GM18951 (cell line): ENCODE results near the gene SUGP2.

ENCODE experiments used
- POLR2A ChIP-seq: IDR thresholded peaks from 4 replicates; pipeline ENCODE4 v1.6.1; 2011; ENCODE audit warnings: mild to moderate bottlenecking; ENCODE audit not compliant: insufficient read length, insufficient read depth; ENCODE audit errors: extremely low read depth
- in situ Hi-C: fragments of 300-500 bp; cut with MboI; formaldehyde crosslinking; loops from one replicate; pipeline ENCODE4 v1.12.0; 2022; ENCODE audit warnings: low sequenced_read_pairs, mixed read lengths, inconsistent platforms; ENCODE audit not compliant: unreplicated experiment

Gene SUGP2

GRCh38 chr19:18999896-19000620 is 33.3 kb downstream of the SUGP2 start:
- no peak for TF ChIP-seq POLR2A
- in situ Hi-C loops = no loop called here

DNA sequence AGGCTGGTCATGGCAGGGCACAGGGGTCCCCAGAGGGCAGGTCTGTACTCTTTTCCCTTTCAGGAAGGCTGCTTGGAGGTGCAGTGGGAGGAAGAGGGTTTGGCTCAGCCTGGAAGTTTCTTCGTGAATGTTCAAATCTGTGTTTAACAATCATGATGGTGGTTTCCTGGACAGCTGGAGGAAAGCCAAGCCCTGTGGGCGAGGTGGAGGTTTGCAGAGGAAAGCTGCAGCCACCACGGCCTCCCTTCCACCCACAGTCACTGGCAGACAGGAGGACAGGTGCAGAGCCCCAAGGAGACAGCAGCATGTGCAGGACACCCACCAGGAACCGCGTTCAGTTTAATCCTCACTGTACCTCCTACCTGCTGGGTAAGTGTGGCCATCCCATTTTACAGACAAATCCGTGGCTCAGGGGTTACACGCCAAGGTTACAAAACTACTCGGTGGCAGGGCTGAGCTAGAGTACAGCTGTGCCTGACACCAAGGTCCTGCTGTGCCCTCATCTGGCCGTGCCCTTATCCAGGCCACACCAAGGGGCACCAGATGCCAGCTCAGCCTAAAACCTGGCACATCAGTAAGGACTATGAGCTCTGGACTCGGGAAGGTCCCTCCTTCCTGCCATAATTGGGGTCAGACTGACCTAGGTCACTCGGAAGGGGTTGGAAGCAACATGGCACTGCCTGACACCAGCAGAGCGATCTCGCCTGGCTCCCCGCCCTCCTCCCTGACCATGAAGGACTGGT is 34.1 kb downstream of the SUGP2 start:
- no peak for TF ChIP-seq POLR2A
- in situ Hi-C loops = no loop called here

GRCh38 chr19:18998276-18998675 is 35.0 kb downstream of the SUGP2 start:
- no peak for TF ChIP-seq POLR2A
- in situ Hi-C loops = no loop called here

- in situ Hi-C loops = no loop called here
Measured at GRCh38 chr19:18996796-18997394, 36.4 kb downstream of the SUGP2 start.

GRCh38 chr19:18996351-18996750 is 37.0 kb downstream of the SUGP2 start:
- in situ Hi-C loops = no loop called here
- no peak for TF ChIP-seq POLR2A

More at GRCh38 chr19:18996796-18997394, 36.4 kb downstream of the SUGP2 start:
- no peak for TF ChIP-seq POLR2A

GRCh38 chr19:18995804-18996241 is 37.5 kb downstream of the SUGP2 start:
- TF ChIP-seq POLR2A = no peak
- in situ Hi-C loops = no loop called here

GRCh38 chr19:18993115-18993514 is 40.2 kb downstream of the SUGP2 start:
- TF ChIP-seq POLR2A = no peak
- in situ Hi-C loops = no loop called here

- in situ Hi-C loops = no loop called here
- TF ChIP-seq POLR2A = no peak
Measured at GRCh38 chr19:18992696-18993095, 40.6 kb downstream of the SUGP2 start.

- in situ Hi-C loops = no loop called here
- no peak for TF ChIP-seq POLR2A
Measured at GRCh38 chr19:18991468-18991867, 41.8 kb downstream of the SUGP2 start.

DNA sequence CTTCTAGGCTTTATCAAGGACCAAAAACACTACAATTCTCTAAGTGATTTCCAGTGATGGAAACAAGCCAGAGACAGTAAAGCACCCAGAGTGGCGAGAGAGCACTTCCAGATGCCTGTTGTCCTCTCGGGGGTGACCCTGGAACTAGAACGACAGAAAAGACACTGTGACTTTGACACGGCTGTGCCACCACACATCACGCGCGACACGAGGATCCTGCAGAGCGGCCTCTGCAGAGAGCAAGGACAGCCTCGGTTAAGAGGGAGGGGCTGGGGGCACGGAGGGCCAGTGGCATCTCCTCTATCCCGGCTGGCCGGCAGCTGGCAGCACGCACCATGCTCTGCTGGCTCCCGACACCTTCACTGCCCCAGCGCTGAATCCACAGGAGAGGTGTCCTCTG is 42.3 kb downstream of the SUGP2 start:
- in situ Hi-C loops = no loop called here
- TF ChIP-seq POLR2A = no peak

DNA sequence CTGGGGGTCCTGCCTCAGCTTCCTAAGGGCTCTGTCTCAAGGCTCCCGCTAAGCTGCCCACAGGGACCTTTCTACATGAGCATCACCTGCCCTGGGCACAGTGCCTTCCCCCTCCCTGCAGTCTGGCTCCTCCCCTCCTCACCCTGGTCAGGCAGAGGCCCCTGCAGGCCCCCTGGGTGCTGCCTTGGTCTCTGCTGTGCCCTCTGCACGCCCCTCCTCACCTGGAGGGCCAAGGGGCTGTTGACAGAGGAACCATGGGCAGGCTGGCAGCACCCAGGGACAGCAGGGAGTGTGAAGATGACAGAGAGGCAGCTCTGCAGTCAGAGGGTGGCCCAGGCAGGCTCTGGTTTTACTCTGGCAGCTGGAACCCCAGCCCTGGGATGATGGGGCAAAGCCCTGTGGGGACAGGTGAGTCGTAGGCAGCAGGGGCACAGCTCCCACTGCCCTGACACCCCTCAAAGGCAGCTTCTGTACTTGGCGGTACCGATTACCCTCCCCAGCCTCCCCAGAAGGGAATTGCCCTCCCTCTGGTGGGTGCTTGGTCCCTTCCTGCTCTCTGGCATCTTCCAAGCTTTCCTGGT is 43.1 kb downstream of the SUGP2 start:
- in situ Hi-C loops = no loop called here
- TF ChIP-seq POLR2A = no peak

- no peak for TF ChIP-seq POLR2A
- in situ Hi-C loops = no loop called here
Measured at GRCh38 chr19:18989316-18989715, 44.0 kb downstream of the SUGP2 start.

- TF ChIP-seq POLR2A = no peak
- in situ Hi-C loops = no loop called here
Measured at GRCh38 chr19:18987456-18987855, 45.9 kb downstream of the SUGP2 start.

- no peak for TF ChIP-seq POLR2A
- in situ Hi-C loops = no loop called here
Measured at GRCh38 chr19:18985257-18985656, 48.1 kb downstream of the SUGP2 start.

DNA sequence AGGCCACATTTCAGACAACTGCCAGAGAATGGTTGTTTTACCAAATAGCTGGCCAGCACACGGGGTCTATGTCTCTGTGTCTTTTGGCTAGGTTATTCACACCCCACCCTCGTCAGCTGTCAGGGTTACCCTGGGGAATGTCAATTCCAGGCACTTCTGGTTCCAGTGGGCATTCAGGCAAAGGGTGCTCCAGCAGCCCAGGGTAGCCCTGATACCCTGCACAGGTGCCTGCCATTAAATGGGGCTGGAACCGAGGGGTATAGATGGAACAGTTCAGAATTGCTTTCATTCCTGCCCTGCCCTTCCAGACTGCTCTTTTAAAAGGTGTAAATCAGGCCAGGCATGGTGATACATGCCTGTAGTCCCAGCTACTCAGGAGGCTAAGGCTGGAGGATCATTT is 49.1 kb downstream of the SUGP2 start:
- in situ Hi-C loops = no loop called here
- TF ChIP-seq POLR2A = no peak
